Measurements from ENCODE around the gene ZNF790.

The ZNF790 gene

DNA sequence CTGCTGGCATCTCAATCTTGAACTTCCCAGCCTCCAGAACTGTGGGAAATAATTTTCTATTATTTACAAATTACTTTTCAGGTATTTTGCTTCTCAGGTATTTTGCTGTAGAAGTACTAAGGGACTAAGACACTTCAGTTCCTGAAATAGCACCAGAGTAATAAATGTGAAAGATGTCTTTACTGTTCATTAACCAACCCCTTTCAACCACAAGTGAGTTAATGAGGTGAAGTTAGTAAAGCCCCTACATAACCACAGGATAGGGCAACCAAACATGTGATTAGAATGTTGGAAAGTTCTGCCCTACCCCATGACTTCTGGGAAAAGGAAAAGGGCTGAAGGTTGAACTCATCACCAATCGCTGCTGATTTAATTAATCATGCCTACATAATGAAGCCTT lies 9.8 kb upstream of the ZNF790 start:
- TF ChIP-seq, protein P1, sequence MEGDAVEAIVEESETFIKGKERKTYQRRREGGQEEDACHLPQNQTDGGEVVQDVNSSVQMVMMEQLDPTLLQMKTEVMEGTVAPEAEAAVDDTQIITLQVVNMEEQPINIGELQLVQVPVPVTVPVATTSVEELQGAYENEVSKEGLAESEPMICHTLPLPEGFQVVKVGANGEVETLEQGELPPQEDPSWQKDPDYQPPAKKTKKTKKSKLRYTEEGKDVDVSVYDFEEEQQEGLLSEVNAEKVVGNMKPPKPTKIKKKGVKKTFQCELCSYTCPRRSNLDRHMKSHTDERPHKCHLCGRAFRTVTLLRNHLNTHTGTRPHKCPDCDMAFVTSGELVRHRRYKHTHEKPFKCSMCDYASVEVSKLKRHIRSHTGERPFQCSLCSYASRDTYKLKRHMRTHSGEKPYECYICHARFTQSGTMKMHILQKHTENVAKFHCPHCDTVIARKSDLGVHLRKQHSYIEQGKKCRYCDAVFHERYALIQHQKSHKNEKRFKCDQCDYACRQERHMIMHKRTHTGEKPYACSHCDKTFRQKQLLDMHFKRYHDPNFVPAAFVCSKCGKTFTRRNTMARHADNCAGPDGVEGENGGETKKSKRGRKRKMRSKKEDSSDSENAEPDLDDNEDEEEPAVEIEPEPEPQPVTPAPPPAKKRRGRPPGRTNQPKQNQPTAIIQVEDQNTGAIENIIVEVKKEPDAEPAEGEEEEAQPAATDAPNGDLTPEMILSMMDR (IDR thresholded peaks at IDR 0.05; ENCODE audit: extremely low read depth, insufficient read depth, missing control alignments), result no peak
- in situ Hi-C loops (cut with MboI; ENCODE audit: low pct_unique_long_range_greater_than_20kb, low sequenced_read_pairs, unreplicated experiment), result no loop called here
- peak; percentile 16 for DNase-seq (ENCODE audit: low spot score)

DNA sequence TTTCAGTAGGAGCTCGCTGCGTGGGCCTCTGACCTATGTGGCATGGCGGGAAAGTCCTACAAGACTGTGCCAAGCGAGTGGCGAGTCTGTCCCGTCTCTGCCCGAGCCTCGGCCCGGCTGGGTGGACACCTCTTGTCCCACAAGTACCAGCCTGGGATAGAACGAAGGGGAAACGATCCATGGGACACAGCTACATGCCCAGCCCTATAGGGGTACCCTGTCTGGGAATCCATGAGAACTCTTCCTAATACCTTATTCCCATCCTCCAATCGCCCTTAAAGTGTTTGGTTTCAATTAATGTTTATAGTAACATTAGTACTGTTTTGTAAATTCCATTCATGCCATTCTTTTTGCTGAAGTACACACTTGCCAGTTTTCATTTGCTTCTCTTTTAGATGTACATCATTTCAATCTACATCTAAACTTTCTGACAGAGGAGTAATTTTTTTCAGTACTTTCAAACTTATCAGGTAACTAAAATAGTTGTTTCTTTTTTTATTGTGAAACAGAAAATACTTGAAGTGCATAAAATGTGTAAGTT lies 667 bp upstream of the ZNF790 start:
- in situ Hi-C loops (cut with MboI; ENCODE audit: low pct_unique_long_range_greater_than_20kb, low sequenced_read_pairs, unreplicated experiment), result no loop called here
- no peak for DNase-seq (ENCODE audit: low spot score)
- TF ChIP-seq, protein P1 (IDR thresholded peaks at IDR 0.05; ENCODE audit: extremely low read depth, insufficient read depth, missing control alignments), result no peak

DNA sequence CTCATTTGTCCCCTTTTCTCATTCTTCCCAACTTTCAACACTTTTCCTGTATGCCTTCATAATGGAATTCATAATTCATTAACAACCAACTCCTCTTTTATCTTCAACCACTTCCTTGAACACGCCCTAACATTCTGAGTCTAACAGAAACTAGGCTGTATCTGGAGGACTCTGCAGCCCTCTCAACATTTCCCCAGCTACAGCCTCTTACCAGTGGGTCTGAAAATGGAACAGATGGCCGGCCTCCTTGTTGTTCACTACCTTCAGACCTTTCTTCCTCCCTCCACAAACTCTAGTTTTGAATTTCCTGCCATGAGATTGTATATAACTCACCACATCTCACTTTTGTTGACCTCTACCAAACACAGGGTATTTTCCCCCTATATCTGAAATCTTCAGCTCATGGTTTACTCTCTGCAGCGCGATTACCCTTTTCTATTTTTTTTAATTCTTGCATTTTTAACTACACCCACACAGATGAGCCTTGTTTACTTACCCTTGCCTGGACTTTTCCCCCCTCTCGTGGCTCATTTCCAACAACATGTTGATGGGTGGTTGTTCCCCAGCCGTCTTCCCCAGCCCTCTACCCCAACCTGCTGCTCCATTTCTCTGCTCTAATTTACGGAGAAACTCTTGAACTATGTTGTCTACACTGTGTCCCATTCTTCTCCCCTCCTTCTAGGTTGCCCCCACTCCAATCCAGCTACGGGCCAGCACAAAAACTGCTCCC lies 846 bp downstream of the ZNF790 start:
- TF ChIP-seq, protein P1 (IDR thresholded peaks at IDR 0.05; ENCODE audit: extremely low read depth, insufficient read depth, missing control alignments), result no peak
- in situ Hi-C loops (cut with MboI; ENCODE audit: low pct_unique_long_range_greater_than_20kb, low sequenced_read_pairs, unreplicated experiment), result no loop called here
- DNase-seq (ENCODE audit: low spot score), result peak; percentile 23

DNA sequence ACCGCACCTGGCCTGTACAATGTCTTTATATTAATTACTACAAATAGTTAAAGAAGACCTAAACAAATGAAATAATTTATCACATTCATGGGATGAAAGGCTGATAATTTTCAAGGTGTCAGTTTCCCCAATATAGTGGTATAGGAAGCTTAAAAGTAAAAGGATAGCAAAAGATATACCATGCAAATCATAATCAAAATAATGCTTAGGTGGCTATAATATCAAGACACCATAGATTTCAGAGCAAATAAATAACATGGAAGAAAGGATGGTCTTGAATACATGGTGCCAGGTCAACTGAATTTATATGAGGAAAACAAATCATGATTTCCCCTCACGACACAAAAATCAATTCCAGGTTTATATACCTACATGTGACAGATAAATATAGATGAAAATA lies 4.8 kb downstream of the ZNF790 start:
- DNase-seq (ENCODE audit: low spot score), result no peak
- TF ChIP-seq, protein P1 (IDR thresholded peaks at IDR 0.05; ENCODE audit: extremely low read depth, insufficient read depth, missing control alignments), result no peak
- in situ Hi-C loops (cut with MboI; ENCODE audit: low pct_unique_long_range_greater_than_20kb, low sequenced_read_pairs, unreplicated experiment), result no loop called here

DNA sequence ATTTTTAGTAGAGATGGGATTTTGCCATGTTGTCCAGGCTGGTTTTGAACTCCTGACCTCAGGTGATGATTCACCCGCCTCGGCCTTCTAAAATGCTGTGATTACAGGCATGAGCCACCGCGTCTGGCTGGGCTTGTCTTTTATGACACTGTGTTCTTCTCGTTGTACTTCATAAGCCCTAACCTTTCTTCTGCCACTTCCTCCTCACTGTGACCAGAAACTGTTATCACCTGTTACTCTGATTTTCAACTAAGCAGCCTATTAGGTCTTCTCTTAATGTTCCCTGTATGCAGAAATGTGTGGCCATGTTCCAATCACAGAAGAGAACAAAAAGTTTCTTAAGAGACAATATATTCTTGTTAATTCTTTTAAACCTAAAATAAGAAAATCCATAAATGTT lies 16.4 kb downstream of the ZNF790 start:
- no peak for DNase-seq (ENCODE audit: low spot score)
- in situ Hi-C loops (cut with MboI; ENCODE audit: low pct_unique_long_range_greater_than_20kb, low sequenced_read_pairs, unreplicated experiment), result no loop called here
- TF ChIP-seq, protein P1 (IDR thresholded peaks at IDR 0.05; ENCODE audit: extremely low read depth, insufficient read depth, missing control alignments), result no peak

DNA sequence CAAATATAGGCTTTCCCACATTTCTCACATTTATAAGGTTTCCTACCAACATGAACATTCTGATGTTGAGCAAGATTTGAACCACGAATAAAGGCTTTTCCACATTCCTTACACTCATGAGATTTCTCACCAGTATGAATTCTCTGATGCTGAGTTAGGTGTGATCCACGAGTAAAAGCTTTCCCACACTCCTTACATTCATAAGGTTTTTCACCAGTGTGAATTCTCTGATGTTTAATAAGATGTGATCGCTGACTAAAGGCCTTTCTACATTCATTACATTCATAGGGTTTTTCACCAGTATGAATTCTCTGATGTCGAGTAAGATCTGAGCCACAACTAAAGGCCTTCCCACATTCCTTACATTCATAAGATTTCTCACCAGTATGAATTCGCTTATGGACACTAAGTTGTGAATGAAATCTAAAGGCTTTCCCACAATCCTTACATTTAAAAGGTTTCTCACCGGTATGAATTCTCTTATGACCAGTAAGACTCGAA lies 19.0 kb downstream of the ZNF790 start:
- in situ Hi-C loops (cut with MboI; ENCODE audit: low pct_unique_long_range_greater_than_20kb, low sequenced_read_pairs, unreplicated experiment), result no loop called here
- TF ChIP-seq, protein P1 (IDR thresholded peaks at IDR 0.05; ENCODE audit: extremely low read depth, insufficient read depth, missing control alignments), result no peak
- no peak for DNase-seq (ENCODE audit: low spot score)
